Activated T-cell treated with anti-CD3 and anti-CD28 coated beads for 48 hours (primary cell): ENCODE data around the gene ABCC1.
"Not testable (repeated sequence)": the region's sequence is repeated elsewhere in the genome, so short reads cannot be mapped to it uniquely, and the experiment has no call there.

Source experiments
- DNase-seq: peaks from one replicate; pipeline ENCODE4 v3.0.0-alpha.2; 2020; ENCODE audit warnings: low read depth

Gene ABCC1

GRCh38 chr16:16141784-16142396 is 192.5 kb downstream of the ABCC1 start:
- no peak for DNase-seq

- DNase-seq: no peak
Measured at GRCh38 chr16:16143038-16143763, 193.8 kb downstream of the ABCC1 start.

- DNase-seq: no peak
Measured at GRCh38 chr16:16143931-16144330, 194.5 kb downstream of the ABCC1 start.

DNA sequence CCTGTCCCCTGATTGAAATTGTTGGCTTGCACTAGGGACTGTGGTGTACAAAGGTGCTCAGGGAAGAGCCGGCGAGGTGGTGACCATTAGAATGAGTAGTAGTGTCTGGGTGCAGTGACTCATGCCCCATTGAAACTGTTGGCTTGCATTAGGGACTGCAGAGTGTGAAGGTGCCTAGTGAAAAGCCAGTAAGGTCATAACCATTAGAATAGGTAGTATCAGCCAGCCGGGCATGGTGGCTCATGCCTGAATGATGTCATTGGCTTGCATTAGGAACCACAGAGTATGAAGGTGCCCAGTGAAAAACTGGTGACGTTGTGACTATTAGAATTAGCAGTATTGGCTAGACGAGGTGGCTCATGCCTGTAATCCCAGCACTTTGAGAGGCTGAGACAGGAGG is 195.0 kb downstream of the ABCC1 start:
- no peak for DNase-seq

DNA sequence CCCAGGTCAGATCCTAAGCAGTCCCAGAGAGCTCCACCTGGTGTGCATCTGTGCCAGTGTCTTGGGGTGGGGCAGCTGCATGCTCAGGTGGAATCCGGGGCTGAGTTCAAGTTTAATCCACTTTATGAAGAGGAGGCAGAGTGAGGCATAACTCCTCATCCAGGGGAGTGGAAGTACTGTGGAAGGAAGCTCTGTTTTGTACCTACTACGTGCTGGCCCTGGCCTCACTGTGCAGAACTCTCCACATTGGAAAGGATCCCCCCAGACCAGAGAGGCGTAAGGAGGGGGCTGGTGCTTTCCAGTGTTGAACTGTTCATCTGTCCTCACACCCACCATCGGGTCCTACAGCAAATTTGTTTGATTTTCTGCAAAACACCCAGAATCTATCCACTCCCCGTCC is 195.9 kb downstream of the ABCC1 start:
- no peak for DNase-seq

DNA sequence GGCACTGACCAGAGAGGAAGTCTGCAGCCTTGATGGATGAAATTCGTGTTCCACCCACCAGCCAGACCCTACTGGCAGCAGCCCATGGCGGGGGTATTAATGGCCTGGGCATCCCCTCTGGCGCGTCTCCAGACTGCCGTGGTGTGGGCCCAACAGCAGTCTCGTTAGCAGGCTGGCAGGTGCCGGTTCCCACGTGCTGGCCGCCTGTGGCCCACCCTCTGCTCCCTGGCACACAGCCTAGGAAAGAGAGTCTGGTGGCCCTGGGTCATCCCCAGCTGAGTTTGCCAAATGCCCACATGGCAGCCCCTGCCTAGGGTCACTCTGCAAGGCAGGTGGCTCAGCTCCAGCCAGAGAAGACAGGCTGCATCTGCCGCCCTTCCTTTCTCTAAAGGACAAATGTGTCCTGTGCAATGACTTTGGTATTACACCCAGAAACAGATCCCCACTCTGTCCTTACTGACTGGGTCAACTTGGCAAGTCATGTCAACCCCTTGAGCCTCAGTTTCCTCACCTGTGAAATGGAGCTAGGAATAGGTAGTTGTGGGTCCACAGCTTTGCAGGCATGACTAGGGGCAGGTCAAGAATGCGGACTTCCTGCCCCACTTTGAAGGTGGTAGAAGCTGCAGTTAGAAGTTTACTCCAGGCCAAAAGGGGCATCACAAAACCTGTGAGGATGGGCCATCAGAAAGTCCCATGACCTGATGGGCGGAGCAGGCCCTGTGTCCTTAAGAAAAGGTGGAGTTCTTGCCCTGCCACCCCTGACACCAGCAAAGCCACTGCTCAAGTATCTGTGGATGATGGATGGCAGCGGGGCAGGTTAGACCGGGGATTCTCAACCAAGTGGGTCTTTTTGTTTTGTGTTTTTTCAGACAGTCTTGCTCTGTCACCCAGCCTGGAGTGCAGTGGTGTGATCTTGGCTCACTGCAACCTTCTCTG is 197.2 kb downstream of the ABCC1 start:
- DNase-seq: no peak

GRCh38 chr16:16147316-16147999 is 198.0 kb downstream of the ABCC1 start:
- DNase-seq: no peak

GRCh38 chr16:16148000-16148599 is 198.7 kb downstream of the ABCC1 start:
- DNase-seq: not testable (repeated sequence)

DNA sequence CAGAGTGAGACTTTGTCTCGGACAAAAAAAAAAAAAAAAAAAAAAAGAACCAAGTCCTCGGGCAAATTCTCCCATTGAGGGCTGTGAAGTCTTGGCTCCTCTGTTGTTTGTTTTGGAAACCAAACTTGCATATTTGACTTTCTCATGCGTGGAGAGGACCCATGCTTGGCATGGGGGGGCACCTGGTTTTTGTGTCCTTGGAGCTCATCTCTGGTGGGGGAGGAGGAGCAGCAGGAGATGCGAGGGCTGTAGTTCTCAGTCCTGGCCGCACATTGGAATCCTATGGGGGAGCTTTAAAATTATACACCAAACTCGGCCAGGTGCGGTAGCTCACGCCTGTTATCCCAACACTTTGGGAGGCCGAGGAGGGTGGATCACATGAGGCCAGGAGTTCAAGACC is 199.3 kb downstream of the ABCC1 start:
- DNase-seq: no peak

DNA sequence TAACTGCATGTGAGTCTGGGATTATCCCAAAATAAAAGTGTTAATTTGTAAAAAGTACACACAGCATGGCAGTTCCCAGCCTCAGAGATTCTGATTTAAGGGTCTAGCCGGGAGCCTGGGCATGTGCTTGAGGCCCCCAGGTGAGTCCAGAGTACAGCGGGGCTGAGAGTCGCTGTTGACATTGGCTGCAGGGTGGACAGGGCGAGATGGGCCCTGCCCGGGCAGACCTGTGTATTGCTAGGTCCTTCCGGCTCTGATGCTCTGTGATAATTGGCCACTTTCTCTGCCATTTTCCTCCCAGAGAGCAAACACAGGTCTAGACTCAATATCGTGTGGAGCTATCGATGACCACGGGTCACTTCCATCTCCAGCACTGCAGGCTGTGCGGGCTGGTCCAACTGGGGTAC is 200.3 kb downstream of the ABCC1 start:
- no peak for DNase-seq

DNA sequence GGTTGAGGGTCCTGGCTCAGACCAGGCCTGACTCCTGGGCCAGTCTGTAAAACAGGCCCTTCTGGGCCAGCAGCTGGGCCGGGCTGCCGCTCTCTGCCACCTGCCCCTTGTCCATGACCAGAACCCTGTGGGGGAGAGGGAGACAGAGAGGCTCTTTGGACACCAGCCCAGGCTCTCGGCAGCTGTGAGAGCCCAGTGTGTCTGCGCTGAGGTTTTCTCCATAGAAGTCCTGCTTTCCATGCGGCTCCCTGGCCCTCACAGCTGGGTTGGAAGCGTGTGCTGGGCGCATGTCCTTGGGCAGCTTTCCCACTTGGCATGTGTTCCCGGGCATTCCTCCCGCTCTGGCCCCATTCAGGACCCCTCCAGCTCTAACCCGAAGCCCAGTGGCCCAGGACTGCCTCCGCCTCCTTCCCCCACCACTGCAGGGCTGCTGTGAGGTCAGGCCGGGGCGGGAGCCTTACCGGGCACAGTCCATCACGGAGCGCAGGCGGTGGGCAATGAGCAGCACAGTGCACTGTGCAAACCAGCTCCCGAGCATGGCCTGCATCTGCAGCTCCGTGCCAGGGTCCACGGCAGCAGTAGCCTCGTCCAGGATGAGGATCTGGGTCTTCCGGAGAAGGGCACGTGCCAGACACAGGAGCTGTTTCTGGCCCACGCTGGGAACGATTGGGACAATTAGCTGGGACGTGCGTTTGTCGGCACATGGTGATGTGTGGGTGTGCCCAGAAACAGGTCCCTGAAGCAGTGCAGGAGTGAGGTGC is 200.9 kb downstream of the ABCC1 start:
- DNase-seq: no peak

GRCh38 chr16:16150878-16151152 is 201.4 kb downstream of the ABCC1 start:
- no peak for DNase-seq

- no peak for DNase-seq
Measured at GRCh38 chr16:16151315-16151714, 201.9 kb downstream of the ABCC1 start.

GRCh38 chr16:16153000-16153399 is 203.6 kb downstream of the ABCC1 start:
- DNase-seq: not testable (repeated sequence)

GRCh38 chr16:16154281-16154951 is 205.0 kb downstream of the ABCC1 start:
- DNase-seq: no peak

DNA sequence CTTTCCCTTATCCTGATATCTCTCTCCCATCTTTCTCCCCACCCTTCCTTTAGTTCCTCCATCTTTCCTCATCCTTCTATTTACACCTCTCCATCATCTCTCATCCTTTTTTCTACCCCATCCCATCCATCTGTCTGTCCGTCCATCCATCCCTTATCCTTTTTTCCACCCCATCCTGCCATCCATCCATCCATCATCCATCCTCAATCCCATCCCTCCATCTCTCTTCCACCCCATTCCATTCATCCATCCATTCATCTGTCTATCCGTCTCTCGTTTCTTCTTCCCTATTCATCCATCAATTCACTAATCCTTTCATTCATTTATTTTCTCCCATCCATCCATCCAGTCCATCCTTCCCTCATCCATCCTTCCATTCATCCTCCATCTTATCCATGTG is 205.8 kb downstream of the ABCC1 start:
- DNase-seq: no peak

GRCh38 chr16:16157166-16157565 is 207.8 kb downstream of the ABCC1 start:
- DNase-seq: no peak

- no peak for DNase-seq
Measured at GRCh38 chr16:16158082-16158658, 208.8 kb downstream of the ABCC1 start.

- no peak for DNase-seq
Measured at GRCh38 chr16:16158741-16159374, 209.4 kb downstream of the ABCC1 start.

DNA sequence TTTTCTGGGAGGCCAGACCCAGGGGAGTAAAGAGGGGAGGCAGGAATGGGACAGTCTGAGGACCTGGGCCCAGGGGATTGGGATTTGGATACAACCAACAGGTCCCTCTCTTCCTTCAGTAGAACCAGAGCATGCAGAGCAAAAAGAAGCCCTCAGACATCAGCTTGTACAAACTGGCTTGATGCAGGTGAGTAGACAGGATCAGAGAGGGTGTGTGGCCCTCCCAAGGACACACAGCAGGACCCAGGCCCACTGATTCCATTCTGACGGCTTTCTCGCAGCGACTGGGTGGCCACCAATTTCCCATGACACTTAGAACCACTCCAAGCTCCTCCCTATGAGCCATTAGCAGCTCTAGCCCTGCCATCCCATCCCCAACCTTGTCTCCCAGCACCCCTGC is 210.2 kb downstream of the ABCC1 start:
- DNase-seq: no peak
